ENCODE data around the gene MATK. TPM values are rescaled to one million over a fixed set of nuclear protein-coding genes. Genes with fewer than 3 reads are reported as not detected.

Gene MATK
- 1.4 TPM for total RNA-seq
- 1 to 10 TPM; 1.4 to 4.7 (median 2.3) TPM for polyA plus RNA-seq

GRCh38 chr19:3785938-3786824 is at the start of gene MATK:
MATK (minus strand) TSS chr19:3786381; CDS start chr19:3785135, 1,246 bp downstream.
- H3K27ac Mint-ChIP-seq = peak within 1 kb of the TSS in 1 of 3 donors; percentile 89
- no peak within 1 kb of the TSS for H3K4me3 ChIP-seq (ENCODE audit: low read depth, low read length)
- H3K9me3 ChIP-seq (ENCODE audit: control insufficient read depth in 2 of 2, low read length in 2 of 2) = peaks cover 10 to 22% of the 10 kb centered on the region in 2 experiments
- DNase-seq (no peak), ATAC-seq (ENCODE audit: low read depth in 2 of 2) (peak in 1 of 2 donors; percentile 16)
- H3K27ac ChIP-seq (ENCODE audit: insufficient read depth, low read length, poor library complexity, severe bottlenecking) = no peak within 1 kb of the TSS
- peaks cover 7% of the 10 kb centered on the region for H3K4me1 ChIP-seq (ENCODE audit: control insufficient read depth, insufficient read depth, low read length, poor library complexity, severe bottlenecking)
- peaks cover 13% of the 10 kb centered on the region for H3K36me3 Mint-ChIP-seq
- H3K36me3 ChIP-seq (ENCODE audit: control insufficient read depth, insufficient read depth, low read length) = no peaks in the 10 kb centered on the region
- peaks cover 0 to 14% (median 4%) of the 10 kb centered on the region in 4 donors for H3K4me1 Mint-ChIP-seq
- peak within 1 kb of the TSS in 3 of 4 donors; percentile 7 to 81 (median 74) for H3K4me3 Mint-ChIP-seq
- peaks cover 4 to 16% (median 4%) of the 10 kb centered on the region in 7 donors for H3K9me3 Mint-ChIP-seq
- no peaks in the 10 kb centered on the region for H3K27me3 ChIP-seq (ENCODE audit: control insufficient read depth, insufficient read depth, low read length)
- peaks cover 28% of the 10 kb centered on the region for H3K27me3 Mint-ChIP-seq

GRCh38 chr19:3835055-3835435 is 48.9 kb upstream of the MATK start:
- Histone ChIP-seq H3K9me3 (ENCODE audit: control insufficient read depth in 2 of 2, low read length in 2 of 2) (no peaks in the 10 kb centered on the region), H3K36me3 (ENCODE audit: control insufficient read depth, insufficient read depth, low read length) (no peaks in the 10 kb centered on the region), H3K27ac (ENCODE audit: insufficient read depth, low read length, poor library complexity, severe bottlenecking) (no peak overlapping the region), H3K27me3 (ENCODE audit: control insufficient read depth, insufficient read depth, low read length) (no peaks in the 10 kb centered on the region), H3K4me1 (ENCODE audit: control insufficient read depth, insufficient read depth, low read length, poor library complexity, severe bottlenecking) (no peaks in the 10 kb centered on the region), H3K4me3 (ENCODE audit: low read depth, low read length) (no peak overlapping the region)
- no peak overlapping the region for H3K27ac Mint-ChIP-seq
- no peak for ATAC-seq (ENCODE audit: low read depth in 2 of 2)
- no peak for DNase-seq
- no peaks in the 10 kb centered on the region for H3K36me3 Mint-ChIP-seq
- H3K4me1 Mint-ChIP-seq = no peaks in the 10 kb centered on the region
- H3K4me3 Mint-ChIP-seq = no peak overlapping the region
- H3K27me3 Mint-ChIP-seq = no peaks in the 10 kb centered on the region
- H3K9me3 Mint-ChIP-seq = peaks cover 0 to 2% (median 0%) of the 10 kb centered on the region in 7 donors

GRCh38 chr19:3834349-3835054 is 48.3 kb upstream of the MATK start:
- Mint-ChIP-seq H3K36me3 (no peaks in the 10 kb centered on the region), H3K4me3 (no peak overlapping the region), H3K27me3 (no peaks in the 10 kb centered on the region), H3K9me3 (peaks cover 0 to 2% (median 0%) of the 10 kb centered on the region in 7 donors), H3K27ac (no peak overlapping the region), H3K4me1 (no peaks in the 10 kb centered on the region)
- ATAC-seq (ENCODE audit: low read depth in 2 of 2) (no peak), DNase-seq (no peak)
- H3K9me3 ChIP-seq (ENCODE audit: control insufficient read depth in 2 of 2, low read length in 2 of 2) = no peaks in the 10 kb centered on the region
- H3K4me1 ChIP-seq (ENCODE audit: control insufficient read depth, insufficient read depth, low read length, poor library complexity, severe bottlenecking) = no peaks in the 10 kb centered on the region
- H3K4me3 ChIP-seq (ENCODE audit: low read depth, low read length) = no peak overlapping the region
- no peaks in the 10 kb centered on the region for H3K36me3 ChIP-seq (ENCODE audit: control insufficient read depth, insufficient read depth, low read length)
- no peak overlapping the region for H3K27ac ChIP-seq (ENCODE audit: insufficient read depth, low read length, poor library complexity, severe bottlenecking)
- H3K27me3 ChIP-seq (ENCODE audit: control insufficient read depth, insufficient read depth, low read length) = no peaks in the 10 kb centered on the region

GRCh38 chr19:3833578-3834348 is 47.6 kb upstream of the MATK start:
- Mint-ChIP-seq H3K4me3 (no peak overlapping the region), H3K36me3 (no peaks in the 10 kb centered on the region), H3K27me3 (no peaks in the 10 kb centered on the region), H3K27ac (no peak overlapping the region), H3K4me1 (no peaks in the 10 kb centered on the region), H3K9me3 (peaks cover 0 to 2% (median 0%) of the 10 kb centered on the region in 7 donors)
- ATAC-seq (ENCODE audit: low read depth in 2 of 2) (no peak), DNase-seq (no peak)
- H3K9me3 ChIP-seq (ENCODE audit: control insufficient read depth in 2 of 2, low read length in 2 of 2) = no peaks in the 10 kb centered on the region
- H3K4me1 ChIP-seq (ENCODE audit: control insufficient read depth, insufficient read depth, low read length, poor library complexity, severe bottlenecking) = no peaks in the 10 kb centered on the region
- no peak overlapping the region for H3K27ac ChIP-seq (ENCODE audit: insufficient read depth, low read length, poor library complexity, severe bottlenecking)
- no peak overlapping the region for H3K4me3 ChIP-seq (ENCODE audit: low read depth, low read length)
- no peaks in the 10 kb centered on the region for H3K27me3 ChIP-seq (ENCODE audit: control insufficient read depth, insufficient read depth, low read length)
- no peaks in the 10 kb centered on the region for H3K36me3 ChIP-seq (ENCODE audit: control insufficient read depth, insufficient read depth, low read length)

- no peaks in the 10 kb centered on the region for H3K36me3 Mint-ChIP-seq
- Histone ChIP-seq H3K27ac (ENCODE audit: insufficient read depth, low read length, poor library complexity, severe bottlenecking) (no peak overlapping the region), H3K9me3 (ENCODE audit: control insufficient read depth in 2 of 2, low read length in 2 of 2) (no peaks in the 10 kb centered on the region), H3K27me3 (ENCODE audit: control insufficient read depth, insufficient read depth, low read length) (no peaks in the 10 kb centered on the region), H3K4me1 (ENCODE audit: control insufficient read depth, insufficient read depth, low read length, poor library complexity, severe bottlenecking) (no peaks in the 10 kb centered on the region), H3K4me3 (ENCODE audit: low read depth, low read length) (no peak overlapping the region), H3K36me3 (ENCODE audit: control insufficient read depth, insufficient read depth, low read length) (no peaks in the 10 kb centered on the region)
- no peaks in the 10 kb centered on the region for H3K9me3 Mint-ChIP-seq
- ATAC-seq (ENCODE audit: low read depth in 2 of 2) = no peak
- H3K27ac Mint-ChIP-seq = no peak overlapping the region
- peaks cover 0 to 5% (median 2%) of the 10 kb centered on the region in 4 donors for H3K4me1 Mint-ChIP-seq
- no peak for DNase-seq
- H3K27me3 Mint-ChIP-seq = no peaks in the 10 kb centered on the region
- no peak overlapping the region for H3K4me3 Mint-ChIP-seq
Observed at GRCh38 chr19:3832001-3832400, 45.8 kb upstream of the MATK start.

- H3K27me3 Mint-ChIP-seq = no peaks in the 10 kb centered on the region
- Histone ChIP-seq H3K27ac (ENCODE audit: insufficient read depth, low read length, poor library complexity, severe bottlenecking) (no peak overlapping the region), H3K9me3 (ENCODE audit: control insufficient read depth in 2 of 2, low read length in 2 of 2) (no peaks in the 10 kb centered on the region), H3K4me1 (ENCODE audit: control insufficient read depth, insufficient read depth, low read length, poor library complexity, severe bottlenecking) (no peaks in the 10 kb centered on the region), H3K36me3 (ENCODE audit: control insufficient read depth, insufficient read depth, low read length) (no peaks in the 10 kb centered on the region), H3K4me3 (ENCODE audit: low read depth, low read length) (no peak overlapping the region), H3K27me3 (ENCODE audit: control insufficient read depth, insufficient read depth, low read length) (no peaks in the 10 kb centered on the region)
- H3K4me3 Mint-ChIP-seq = no peak overlapping the region
- no peaks in the 10 kb centered on the region for H3K36me3 Mint-ChIP-seq
- DNase-seq = no peak
- no peak overlapping the region for H3K27ac Mint-ChIP-seq
- no peak for ATAC-seq (ENCODE audit: low read depth in 2 of 2)
- no peaks in the 10 kb centered on the region for H3K9me3 Mint-ChIP-seq
- peaks cover 0 to 5% (median 2%) of the 10 kb centered on the region in 4 donors for H3K4me1 Mint-ChIP-seq
Observed at GRCh38 chr19:3831601-3832000, 45.4 kb upstream of the MATK start.
